Inflammatory macrophage (primary cell): Measurements from ENCODE around the gene GPR55.
A peak's percentile ranks its signal among the peaks of the same experiment; 100 is the strongest.

Experiments used
- DNase-seq, 2 donors: peaks; one replicate each; pipeline ENCODE4 v3.0.0-alpha.2; 2020 to 2022

The GPR55 gene

DNA sequence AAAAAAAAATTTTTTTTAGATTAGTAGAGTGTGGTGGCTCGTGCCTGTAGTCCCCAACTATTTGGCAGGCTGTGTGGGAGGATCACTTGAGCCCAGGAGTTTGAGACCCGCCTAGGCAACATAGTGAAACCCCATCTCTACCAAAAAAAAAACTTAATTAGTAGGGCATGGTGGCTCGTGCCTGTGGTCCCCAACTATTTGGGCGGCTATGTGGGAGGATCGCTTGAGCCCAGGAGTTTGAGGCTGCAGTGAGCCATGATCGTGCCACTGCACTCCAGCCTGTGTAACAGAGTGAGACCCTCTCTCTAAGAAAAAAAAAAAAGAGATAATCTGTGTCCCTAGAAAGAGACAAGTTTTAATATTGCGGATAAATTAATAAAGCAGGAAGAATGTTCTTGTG lies 8.8 kb downstream of the GPR55 start:
- DNase-seq, result no peak

DNA sequence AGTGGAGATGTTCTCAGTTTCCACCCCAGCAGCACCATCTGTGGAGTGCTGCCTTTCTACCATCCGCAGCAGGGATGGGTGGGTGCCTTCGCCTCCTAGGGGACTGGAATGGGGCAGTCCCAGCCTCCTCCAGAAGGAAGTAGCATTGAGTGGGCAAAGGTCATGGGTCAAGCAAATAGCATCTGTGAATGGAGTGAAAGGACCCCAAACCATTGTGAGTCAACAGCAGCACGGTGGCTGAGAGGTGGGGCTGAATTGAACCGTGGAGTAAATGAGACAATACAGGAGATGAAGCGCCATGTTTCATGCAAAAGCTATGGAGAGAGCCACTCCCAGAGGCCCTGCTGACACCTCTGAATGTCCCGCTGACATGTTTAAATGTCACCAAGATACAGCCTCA lies 9.7 kb downstream of the GPR55 start:
- DNase-seq, result no peak

DNA sequence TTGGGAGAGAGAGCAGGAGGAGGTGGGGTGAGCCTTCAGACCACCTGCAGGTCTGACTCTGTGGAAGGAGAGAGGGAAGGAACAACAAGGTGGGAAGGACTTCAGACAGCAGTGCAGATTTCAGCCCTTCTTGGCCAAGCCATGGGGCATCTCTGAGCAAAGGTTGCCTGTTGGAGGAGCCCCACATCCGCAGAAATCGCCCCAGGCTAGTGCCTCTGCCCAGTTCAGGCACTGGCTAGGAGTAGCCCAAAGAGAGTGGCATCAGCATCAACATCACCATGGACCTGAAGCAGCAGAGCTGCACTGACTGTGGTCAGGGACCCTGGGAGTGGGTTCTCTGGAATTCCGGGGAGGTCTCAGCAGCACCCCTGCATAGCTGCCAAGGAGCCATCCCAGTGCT lies 10.2 kb downstream of the GPR55 start:
- no peak for DNase-seq

DNA sequence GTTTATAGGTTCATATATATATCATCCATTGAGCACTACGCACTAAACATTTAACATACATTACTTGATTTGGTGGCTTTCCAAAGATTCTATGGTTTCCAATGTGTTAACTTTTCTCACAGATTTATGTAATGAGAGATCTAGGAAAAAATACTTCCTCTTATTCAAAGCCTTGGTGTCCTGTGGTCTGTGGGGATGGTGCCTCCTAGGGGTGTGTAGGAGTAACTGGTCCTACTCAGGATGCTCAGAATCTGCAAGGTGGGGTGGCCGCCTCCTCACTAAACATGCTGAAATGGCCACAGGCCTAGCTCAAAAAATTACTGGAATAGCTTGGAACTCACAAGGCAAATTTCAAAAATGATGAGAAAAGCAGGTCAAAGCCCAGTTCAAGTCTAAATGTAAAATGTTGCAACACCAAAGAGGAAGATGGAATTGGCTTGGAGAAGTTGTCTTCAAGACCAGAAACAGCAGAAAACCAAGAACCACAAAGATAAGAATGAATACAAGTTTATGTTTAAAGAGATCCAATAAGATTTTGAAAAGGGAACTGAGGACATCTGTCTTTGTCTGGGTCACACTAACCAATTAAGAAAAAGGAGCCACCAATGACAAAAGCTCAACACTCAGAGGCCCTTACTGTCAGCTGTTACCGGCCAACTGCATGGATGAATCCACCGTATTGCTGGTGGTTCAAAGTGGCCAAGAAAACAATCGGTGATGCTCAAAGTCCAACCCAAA lies 11.5 kb downstream of the GPR55 start:
- DNase-seq, result peak; percentile 83 to 85

DNA sequence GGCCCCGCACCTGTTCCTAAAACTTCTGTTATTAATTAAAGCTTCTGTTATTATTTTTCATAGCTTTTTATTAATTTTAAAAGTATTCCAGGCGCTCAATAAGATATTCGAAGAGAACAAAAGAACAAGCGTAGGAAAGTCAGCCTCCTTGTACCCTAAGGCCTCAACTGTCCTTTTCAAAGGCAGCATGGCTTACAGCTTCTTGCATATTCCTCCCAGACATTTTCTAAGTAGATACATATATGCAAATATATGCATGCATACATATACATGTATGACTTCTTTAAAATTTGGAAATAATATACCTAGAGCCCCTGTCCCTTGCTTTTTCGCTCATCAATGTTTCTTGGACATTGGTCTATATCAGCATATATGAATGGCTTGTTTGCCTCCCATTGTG lies 12.3 kb downstream of the GPR55 start:
- DNase-seq, result no peak

DNA sequence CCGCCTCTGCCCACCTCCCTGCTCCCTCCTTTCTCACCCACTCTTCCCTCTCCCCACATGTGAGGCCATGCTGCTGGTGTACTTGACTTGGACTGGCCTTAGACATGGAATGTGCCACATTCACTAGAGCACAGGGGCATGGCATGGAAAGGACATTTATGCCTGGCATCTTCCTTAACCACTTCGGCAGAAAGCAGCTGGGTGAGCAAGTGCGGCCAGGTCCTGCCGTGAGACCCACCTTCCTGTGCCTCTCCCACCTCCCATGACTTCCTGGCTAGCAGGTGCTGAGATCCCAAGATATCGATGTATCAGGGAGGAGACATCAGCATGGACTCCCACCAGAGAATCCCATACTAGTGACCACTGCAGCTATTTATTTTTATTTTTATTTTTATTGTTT lies 13.0 kb downstream of the GPR55 start:
- DNase-seq, result no peak

DNA sequence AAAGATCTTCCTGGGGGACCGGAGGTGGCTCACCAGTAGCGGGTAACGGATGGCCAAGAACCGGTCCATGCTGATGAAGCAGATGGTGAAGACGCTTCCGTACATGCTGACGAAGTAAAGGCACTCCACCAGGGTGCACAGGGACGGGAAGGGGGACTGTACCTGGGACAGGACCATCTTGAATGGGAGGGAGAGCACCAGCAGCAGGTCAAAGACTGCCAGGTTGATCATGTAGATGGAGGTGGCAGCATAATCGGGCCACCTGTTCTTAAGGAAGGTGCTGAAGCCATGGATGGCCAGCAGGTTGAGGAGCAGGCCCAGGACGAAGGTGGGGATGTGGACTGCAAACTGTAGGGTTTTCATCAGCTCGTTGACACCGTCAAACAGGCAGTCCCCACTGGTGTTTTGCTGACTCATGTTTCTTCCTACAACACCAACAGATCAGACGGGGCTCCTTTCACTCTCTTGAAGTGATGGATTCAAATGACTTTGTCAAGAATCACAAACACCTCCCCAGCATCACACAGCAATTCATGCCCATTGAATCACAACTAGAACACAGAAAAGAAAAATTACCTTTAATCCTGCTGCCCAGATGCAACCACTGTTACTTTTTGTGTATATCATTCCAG lies 14.4 kb downstream of the GPR55 start:
- DNase-seq, result no peak

DNA sequence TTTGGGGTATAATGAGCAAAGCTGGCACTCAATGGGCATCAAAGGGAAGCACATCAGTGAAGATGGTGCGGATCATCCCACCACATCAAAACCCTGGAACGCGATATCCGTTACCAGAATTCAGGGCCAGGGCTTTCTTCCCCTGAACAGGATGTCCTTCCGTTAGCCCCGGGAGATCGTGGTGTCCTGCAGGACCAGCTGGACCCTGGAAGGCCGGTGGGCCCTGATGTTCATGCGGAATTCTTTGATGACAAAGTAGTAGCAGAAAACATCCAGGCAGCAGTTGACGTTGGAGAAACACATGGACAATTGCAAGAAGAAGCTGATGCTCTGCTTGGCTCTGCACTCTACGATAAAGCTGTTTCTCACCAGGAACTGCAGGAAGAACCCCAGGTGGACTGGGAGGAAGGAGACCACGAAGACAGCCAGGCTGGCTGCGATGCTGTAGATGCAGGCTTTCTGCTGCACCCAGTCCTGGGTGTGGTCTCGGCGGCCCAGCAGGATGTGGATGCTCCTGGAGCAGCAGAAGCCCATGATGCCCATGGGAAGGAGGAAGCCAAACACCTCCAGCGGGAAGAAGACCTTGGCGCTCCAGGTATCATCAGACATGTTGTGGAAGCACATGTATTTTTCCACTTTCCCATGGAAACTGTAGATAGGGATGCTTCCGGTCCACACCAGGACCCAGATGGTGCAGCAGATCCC lies 15.0 kb downstream of the GPR55 start:
- DNase-seq, result no peak

DNA sequence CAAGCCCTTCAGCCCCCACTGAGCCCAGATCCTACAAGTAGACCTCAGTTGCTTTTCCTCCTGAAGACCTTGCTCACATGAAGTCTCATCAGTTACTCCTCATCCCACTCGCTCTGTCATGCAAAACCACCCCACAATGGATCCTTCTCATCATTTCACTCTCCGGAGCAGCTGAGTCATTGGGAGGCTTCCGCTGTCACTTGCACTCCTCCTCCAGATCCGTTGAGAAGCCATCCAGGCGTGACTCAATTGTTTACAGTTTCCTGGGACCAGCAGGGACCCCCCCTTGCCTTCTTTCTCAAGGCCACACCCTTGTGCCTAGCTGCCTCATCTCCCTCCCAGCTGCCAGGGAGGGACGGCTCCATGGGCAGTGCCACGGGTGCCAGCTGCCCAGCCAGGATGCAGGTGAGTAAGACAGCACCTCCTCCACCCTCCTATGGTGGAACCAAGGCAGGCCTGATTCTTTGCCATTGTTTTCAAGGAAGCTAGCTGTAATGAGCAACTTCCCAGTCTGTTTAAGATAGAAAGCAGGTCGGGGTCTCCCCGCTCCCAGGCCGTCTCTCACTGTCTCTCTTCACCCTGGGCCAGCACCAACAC lies 16.3 kb downstream of the GPR55 start:
- DNase-seq, result peak; percentile 78 to 86

DNA sequence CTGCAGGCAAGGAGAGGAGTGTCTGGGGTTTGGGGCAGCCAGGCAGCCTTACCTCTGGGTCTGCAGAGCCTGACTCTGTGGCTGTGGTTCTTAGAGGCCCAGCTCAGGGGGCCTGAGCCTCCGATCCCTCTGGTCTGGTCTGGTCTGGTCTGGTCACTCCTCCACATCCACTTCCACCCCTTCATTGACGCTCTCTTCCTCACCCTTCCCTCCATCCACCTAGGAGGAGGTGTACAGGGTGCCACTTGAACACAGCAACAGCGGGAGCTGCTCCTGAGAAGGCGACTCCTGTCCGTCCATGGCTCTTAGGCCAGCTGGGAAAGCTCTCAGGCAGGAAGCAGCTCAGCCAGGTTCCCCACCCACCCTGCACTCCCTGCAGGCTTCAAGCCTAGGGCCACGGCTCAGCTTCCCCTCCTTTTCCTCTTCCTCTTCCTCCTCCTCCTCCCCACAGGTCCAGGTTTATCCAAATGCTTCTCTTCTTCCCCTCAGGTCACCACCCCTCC lies 16.9 kb downstream of the GPR55 start:
- no peak for DNase-seq

DNA sequence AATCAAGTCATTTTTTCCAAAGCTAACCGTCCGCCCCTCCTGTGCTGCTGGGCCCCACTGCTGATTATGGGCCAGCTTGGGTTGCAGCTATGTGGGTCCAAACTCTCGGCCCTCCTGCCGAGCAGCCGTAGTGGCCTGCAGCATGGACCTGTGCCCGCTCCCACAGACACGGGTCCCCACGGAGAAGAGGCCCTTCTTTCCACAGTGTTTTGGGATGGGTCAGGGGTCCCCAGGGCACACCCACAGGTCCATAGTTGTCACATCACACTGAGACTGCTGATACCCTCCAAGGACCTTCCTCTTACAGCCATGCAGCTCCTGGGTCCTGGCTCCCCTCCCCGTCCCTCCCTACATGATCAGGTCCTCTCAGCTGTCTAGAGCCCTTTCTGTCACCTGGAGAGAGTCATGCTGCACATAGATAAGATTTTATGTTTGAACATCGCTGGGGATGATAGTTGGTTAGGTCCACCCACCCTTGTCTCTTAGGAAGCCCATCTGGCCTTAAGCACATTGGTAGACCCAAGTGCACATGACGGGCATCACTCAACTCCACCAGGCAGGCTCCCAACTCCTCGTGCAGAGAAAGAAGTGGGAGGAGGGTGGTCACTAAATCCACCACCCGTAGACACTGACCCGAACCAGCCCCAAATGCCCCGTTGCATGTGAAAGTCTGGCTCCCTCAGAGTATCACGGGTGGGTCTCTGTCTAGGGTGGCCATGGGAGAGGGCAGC lies 17.5 kb downstream of the GPR55 start:
- DNase-seq, result no peak

DNA sequence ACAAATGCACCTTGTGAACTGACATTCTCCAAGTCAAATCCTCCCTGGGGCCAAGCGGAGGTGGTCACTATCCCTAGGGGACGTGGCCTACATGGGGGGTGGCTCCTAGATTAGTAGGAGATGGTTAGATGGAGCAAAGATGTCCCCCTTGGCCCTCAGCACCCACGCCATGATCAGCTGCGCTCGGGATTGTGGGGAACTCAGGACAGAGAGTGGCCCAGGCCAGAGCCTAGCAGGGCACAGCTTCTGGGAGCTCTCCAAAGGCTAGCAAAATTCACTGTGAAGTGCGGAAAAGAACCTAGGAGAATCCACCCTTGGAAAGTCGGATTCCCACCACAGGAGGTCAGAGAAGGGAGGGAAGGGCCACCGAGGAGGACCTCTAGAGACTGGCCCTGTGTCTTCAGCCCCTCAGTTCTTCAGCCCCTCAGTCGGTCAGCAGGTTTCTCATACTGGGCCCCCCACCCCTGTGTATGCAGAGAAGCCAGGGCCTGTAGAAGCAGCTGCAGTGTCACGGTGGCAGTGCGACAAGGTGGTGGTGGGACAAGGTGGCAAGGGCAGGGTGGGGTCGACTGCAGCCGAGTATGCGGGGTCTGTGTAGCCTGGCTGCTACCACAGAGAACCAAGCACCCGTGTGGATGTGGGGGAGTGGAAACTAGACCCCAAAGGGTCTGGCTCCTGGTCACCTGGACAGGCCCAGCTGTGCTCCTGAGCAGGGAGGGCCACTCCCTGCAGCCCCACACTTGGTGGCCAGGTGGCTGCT lies 18.4 kb downstream of the GPR55 start:
- no peak for DNase-seq

DNA sequence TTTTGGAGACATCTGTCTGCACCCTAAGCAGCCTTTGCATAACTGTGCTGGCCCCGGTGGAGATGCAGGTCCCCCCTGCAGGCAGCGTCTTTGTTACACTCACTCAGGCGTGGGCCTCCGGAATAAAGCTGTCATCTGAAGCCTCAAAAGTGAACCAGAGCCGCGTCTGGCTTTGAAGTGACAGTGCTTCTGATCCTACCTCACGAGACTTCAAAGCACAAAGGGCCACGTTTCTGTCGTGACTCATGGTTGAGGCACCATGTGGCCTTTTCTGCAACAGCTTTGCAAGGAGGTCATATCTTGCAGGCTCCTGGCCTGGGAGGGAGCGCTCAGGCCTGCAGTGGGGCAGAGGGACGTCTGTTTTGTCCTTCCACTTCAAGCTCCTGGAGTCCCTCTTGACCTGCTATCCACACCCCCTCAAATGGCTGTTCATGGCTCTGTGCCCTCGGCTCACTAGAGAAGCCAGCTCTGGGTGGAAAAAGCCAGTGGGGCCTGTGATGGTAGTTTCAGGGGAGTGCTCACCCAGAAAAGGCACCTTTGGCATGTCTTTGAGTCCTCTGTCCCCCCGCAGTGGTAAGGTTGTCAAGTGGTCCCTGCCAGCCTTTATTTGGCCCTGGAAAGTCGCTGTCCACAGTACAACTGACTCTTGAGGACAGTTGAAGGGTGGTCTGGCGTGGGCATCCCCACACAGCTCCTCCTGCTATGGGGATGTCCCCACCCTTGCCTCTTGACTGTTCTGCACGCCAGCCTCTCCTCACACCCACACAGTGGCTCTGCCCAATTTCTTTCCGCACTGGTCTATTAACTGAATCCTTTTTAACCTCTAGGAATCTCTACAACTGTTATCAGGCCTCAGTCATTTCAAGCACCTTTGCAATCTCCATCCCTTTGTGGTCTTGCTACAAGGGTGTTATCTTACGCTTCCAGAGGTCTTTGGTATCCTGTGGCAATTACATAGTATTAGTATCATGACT lies 19.3 kb downstream of the GPR55 start:
- DNase-seq, result no peak

DNA sequence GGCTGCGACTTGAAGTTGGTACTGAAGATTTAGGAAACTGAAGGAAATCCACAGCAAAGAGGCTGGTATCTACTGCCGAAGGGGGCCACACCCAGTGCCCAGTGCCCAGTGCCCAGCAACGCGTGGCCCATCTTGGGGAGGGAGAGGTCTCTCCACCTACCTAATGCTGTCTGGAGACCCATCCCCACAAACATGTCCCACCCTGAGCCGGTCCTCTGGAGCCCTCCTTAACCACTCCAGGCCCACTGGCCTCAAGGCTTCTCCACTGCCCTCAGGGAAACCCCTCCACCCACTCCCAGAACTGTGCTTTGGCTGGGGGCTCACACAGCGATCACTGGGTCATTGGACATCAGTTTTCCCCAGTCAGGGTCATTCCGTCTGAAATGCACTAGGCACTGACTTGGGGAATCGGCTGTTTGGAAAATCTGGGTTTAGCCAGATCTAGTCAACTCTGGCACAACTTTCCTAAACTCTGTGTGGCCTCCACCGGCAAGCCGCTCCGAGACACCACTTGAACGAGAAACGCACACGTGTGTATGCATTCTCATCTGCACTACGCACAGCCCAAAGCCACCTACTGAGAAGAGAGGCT lies 20.1 kb downstream of the GPR55 start:
- DNase-seq, result no peak

DNA sequence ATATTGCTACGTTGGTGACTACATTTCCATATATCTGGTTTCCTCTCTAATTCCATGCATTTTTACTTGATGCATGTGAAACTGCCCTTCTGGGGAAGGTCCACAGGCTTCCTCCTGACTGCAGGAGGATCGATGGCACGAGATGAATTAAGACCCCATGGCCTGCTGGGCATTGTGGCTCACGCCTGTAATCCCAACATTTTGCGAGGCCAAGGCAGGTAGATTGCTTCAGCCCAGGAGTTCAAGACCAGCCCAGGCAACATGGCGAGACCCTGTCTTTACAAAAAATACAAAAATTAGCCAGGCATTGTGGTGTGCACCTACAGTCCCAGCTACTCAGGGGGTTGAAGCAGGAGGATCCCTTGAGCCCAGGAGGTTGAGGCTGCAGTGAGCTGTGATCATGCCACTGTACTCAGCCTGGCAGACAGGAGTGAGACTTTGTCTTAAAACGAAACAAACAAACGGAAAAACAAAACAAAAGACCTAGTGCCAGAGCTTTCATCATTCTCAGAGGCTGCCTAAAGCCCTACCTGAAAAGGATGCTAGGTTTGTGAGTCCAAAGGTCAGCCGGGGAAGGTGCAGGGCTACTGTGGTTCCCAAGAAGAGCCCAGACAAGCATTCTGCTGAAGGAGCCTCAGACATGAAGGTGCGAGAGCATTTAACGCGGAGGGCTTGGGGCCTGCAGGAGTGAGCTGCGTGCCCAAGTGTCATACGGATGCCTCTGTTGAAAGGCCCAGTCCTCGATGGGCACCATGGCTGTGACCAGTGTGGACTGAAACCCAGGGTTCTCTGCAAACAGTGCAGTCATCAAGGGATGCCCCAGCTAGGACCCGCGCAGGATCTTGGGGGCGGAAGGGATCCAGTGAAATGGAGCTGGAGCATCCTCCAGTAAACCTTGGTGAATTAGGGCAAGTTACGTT lies 21.6 kb downstream of the GPR55 start:
- DNase-seq, result no peak

DNA sequence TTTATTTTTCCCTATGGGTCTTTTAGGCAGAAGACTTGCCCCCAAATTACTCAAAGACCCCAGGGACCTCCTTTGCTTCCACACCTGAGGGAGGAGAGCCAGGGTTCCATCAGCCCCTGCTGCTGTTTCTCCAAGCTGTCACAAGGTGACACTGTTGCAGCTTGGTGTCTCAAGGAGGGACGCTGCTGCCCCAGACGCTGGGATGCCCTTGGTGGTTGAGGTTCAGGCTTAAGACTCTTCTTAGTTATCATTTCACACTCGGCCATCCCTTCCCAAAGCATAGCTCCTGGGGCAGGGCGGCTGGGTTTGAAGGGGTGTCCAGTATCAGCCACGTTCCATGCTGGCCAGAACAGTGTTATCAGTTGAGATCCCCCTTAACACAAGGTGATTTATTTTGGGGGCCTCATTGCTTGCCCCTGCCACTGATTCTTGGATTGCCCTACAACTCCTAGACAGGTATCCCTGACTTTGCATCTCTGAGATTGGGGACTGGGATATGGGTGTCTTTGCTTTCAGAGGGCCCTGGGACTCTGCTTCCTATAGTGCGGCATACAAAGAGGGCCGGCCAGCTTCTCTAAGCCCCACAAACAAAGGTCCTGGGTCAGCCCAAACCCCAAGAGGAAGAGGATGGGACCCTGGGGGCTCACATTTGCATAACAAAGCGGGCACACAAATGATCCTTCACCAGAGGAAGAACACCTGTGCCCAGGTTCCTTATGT lies 22.7 kb downstream of the GPR55 start:
- DNase-seq, result peak; percentile 61 to 82

DNA sequence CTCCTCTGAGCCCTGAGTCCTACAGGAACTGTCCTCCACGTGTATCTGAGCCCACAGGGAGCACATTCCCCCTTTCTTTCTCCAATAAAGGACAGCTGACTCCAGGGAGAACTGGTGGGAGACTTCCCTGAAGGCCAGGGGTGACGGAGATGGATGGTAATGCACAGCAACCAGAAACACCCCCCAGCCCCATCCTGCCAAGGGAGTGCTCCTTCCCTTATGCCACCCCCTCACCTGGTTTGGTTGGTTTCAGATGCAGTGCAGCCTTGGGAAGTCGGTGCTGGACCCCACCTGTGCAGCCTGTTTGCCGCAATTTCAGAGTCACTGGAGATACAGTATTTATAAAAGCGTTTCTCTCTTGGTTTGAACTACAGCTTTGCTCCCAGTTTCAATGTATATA lies 24.0 kb downstream of the GPR55 start:
- no peak for DNase-seq

DNA sequence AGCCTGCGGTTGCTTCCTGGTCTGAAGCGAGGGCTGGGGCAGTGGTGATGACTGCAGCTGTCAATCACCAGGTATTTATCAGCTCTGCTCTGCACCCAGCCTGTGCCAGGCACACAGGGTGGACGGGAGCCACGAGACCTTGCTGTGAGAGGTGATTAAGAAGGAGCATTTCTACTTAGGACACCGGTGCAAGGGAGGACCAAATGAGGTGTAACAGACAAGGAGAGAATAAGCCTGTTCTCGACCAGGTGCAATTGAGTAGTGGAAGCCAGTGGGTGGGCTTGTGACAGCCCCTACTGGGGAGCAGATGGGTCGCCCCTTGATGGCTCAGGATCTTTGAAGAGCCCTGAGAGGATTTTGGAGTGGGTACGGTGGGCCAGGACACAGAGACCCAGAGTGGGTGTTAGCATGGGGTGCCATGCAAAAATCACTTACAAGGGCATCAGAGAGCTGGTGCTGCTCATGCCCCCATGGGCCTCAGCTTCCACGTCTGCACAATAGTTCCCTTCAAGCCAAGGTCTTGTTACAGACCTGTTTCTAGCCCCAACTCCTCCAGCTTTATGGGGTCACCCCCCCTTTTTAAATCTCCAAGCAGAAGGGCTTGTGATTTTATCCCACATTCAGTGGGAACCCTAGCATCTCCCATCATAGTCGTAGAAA lies 24.6 kb downstream of the GPR55 start:
- no peak for DNase-seq
